Uterine smooth muscle cell (primary cell): ENCODE data around the gene SSU72. TPM values are rescaled to one million over a fixed set of nuclear protein-coding genes. Genes with fewer than 3 reads are reported as not detected.

ENCODE experiments used
- total RNA-seq: library from RNA; depleted of rRNA; stranded (reverse); fragments of >200 nt; gene quantifications from 2 replicates; pipeline ENCODE4 v1.2.3, GENCODE V29; 2014

SSU72 gene
- 62.5 and 67.6 TPM in 2 replicates for total RNA-seq

GRCh38 chr1:1574721-1575537 lies at the start of gene SSU72:
Gene SSU72, minus strand, starts transcription at chr1:1574863. Its CDS starts 306 bp downstream, at chr1:1574557.

DNA sequence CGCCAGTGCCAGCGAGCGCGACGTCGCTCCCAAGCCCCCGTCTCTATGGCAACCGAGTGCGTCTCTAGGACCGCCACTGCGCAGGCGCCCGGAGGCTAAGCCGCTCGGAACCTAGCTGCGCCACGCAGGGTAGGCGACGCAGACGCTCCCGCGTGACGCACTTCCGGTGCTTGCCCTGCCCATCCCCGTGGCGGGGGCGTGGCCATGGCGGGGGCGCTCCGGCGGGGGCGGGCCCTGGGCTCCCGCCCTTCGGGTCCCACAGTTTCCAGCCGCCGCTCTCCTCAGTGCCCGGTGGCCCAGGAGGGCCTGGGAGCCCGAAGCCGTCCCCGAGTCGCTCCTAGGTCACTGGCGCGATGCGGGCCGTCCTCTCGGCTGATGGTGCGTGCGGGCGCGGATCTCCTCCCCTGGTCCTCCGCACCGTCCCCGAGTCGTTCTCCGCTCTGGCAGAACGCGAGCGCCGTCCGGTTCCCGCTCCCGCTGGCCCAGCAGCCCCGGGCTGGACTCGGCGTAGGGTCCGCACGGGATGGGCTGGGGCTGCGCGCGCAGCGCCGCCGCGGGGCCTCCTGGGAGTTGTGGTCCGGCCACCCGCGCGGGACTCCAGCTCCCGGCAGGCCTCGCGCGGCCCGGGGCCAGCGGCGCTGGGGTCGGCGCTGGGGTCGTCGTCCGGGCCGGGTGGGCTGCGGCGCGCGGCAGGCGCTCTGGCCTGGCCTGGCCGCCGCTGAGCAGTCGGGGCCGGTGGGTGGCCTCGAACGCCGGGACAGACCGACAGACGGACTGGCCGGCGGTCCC lies 40.8 kb upstream of the SSU72 start, which contains the start of gene MIB2:
Gene MIB2 (plus strand): TSS at position 245 of the 789 bp plus-strand sequence. CDS start 7,953 bp downstream, outside the sequence.

GRCh38 chr1:1599935-1600860 lies 25.5 kb upstream of the SSU72 start, which contains the start of gene FNDC10:
Gene FNDC10, minus strand, starts transcription at chr1:1600135. Its CDS starts 120 bp downstream, at chr1:1600015.

GRCh38 chr1:1540090-1540817 lies 34.4 kb downstream of the SSU72 start, which contains the start of gene TMEM240:
Gene TMEM240, minus strand, starts transcription at chr1:1540624. Its CDS starts 278 bp downstream, at chr1:1540346.

GRCh38 chr1:1511533-1512285 lies 63.0 kb downstream of the SSU72 start, which contains the start of gene ATAD3A:
Gene ATAD3A, plus strand, starts transcription at chr1:1512162. Its CDS starts 107 bp downstream, at chr1:1512269.

Other genes with a start within 250 kb of the SSU72 start
- 0.11 and 0.12 TPM in 2 replicates for gene TAS1R3, start 243.6 kb downstream of the SSU72 start, total RNA-seq
- 133 and 150 TPM in 2 replicates for gene DVL1, start 225.4 kb downstream of the SSU72 start, total RNA-seq
- gene MXRA8, start 216.3 kb downstream of the SSU72 start, total RNA-seq, result 203 and 230 TPM in 2 replicates
- gene AURKAIP1, start 199.7 kb downstream of the SSU72 start, total RNA-seq, result 94.9 and 118 TPM in 2 replicates
- gene CCNL2, start 175.5 kb downstream of the SSU72 start, total RNA-seq, result 125 and 147 TPM in 2 replicates
- 72.1 and 100 TPM in 2 replicates for gene MRPL20, start 167.6 kb downstream of the SSU72 start, total RNA-seq
- gene ANKRD65, start 153.6 kb downstream of the SSU72 start, total RNA-seq, result 0.77 and 0.87 TPM in 2 replicates
- 3.2 and 5.1 TPM in 2 replicates for gene VWA1, start 139.2 kb downstream of the SSU72 start, total RNA-seq
- gene ATAD3C, start 125.2 kb downstream of the SSU72 start, total RNA-seq, result 0.50 TPM in 1 of 2 replicates, not detected in the other
- 16.9 and 35.3 TPM in 2 replicates for gene ATAD3B, start 103.1 kb downstream of the SSU72 start, total RNA-seq
- 33.6 and 79.5 TPM in 2 replicates for gene ATAD3A, start 62.7 kb downstream of the SSU72 start, total RNA-seq
- 3.3 and 7.2 TPM in 2 replicates for gene TMEM240, start 34.2 kb downstream of the SSU72 start, total RNA-seq
- gene FNDC10, start 25.3 kb upstream of the SSU72 start, total RNA-seq, result 0.77 and 1.00 TPM in 2 replicates
- gene MIB2, start 40.6 kb upstream of the SSU72 start, total RNA-seq, result 49.7 and 112 TPM in 2 replicates
- 1.2 and 4.7 TPM in 2 replicates for gene MMP23B, start 57.3 kb upstream of the SSU72 start, total RNA-seq
- 8.4 and 12.3 TPM in 2 replicates for gene CDK11B, start 84.1 kb upstream of the SSU72 start, total RNA-seq
- 31.8 and 35.4 TPM in 2 replicates for gene SLC35E2B, start 117.9 kb upstream of the SSU72 start, total RNA-seq
- 12.4 and 15.2 TPM in 2 replicates for gene CDK11A, start 149.5 kb upstream of the SSU72 start, total RNA-seq
- 36.9 and 40.3 TPM in 2 replicates for gene NADK, start 203.6 kb upstream of the SSU72 start, total RNA-seq